Stimulated activated naive CD4-positive, alpha-beta T cell treated with Interleukin-2 at 50 U/mL for 16 hours (primary cell): ENCODE results near the gene SYMPK.

Source experiments
- DNase-seq: peaks from one replicate; lab custom pipeline; 2025; lab: John Stamatoyannopoulos, UW

The SYMPK gene

GRCh38 chr19:45766869-45767346 lies 96.0 kb downstream of the SYMPK start:
- no peak for DNase-seq

- no peak for DNase-seq
Observed at GRCh38 chr19:45766296-45766868, 96.6 kb downstream of the SYMPK start.

GRCh38 chr19:45765702-45766295 lies 97.1 kb downstream of the SYMPK start:
- no peak for DNase-seq
